Stimulated activated CD4-positive, alpha-beta T cell treated with anti-CD3 and anti-CD28 coated beads, Interleukin-1b, Interleukin-23, amount 100 ng/mL, for 48 hours (primary cell): ENCODE results near the gene EIF4G3.
"Not testable (repeated sequence)": the region's sequence is repeated elsewhere in the genome, so short reads cannot be mapped to it uniquely, and the experiment has no call there.

Experiments used
- DNase-seq: peaks from one replicate; pipeline ENCODE4 v3.0.0-alpha.2; 2020

EIF4G3 gene

GRCh38 chr1:21182181-21182731 is 5.6 kb upstream of the EIF4G3 start:
- DNase-seq = no peak

GRCh38 chr1:21178271-21178670 is 1.6 kb upstream of the EIF4G3 start:
- not testable (repeated sequence) for DNase-seq

- peak; percentile 28 for DNase-seq
Measured at GRCh38 chr1:21175670-21176581, 771 bp downstream of the EIF4G3 start.

- peak; percentile 14 for DNase-seq
Measured at GRCh38 chr1:21175324-21175669, 1.4 kb downstream of the EIF4G3 start.

- no peak for DNase-seq
Measured at GRCh38 chr1:21174654-21175323, 1.9 kb downstream of the EIF4G3 start.

GRCh38 chr1:21174230-21174629 is 2.5 kb downstream of the EIF4G3 start:
- DNase-seq = no peak

- not testable (repeated sequence) for DNase-seq
Measured at GRCh38 chr1:21173096-21173495, 3.6 kb downstream of the EIF4G3 start.

GRCh38 chr1:21170837-21171236 is 5.9 kb downstream of the EIF4G3 start:
- DNase-seq = not testable (repeated sequence)

GRCh38 chr1:21168444-21168843 is 8.3 kb downstream of the EIF4G3 start:
- DNase-seq = no peak

GRCh38 chr1:21165646-21166045 is 11.1 kb downstream of the EIF4G3 start:
- DNase-seq = no peak

- no peak for DNase-seq
Measured at GRCh38 chr1:21165076-21165475, 11.6 kb downstream of the EIF4G3 start.

GRCh38 chr1:21164266-21164665 is 12.4 kb downstream of the EIF4G3 start:
- DNase-seq = no peak

- DNase-seq = no peak
Measured at GRCh38 chr1:21162740-21163464, 13.8 kb downstream of the EIF4G3 start.

GRCh38 chr1:21161842-21162241 is 14.9 kb downstream of the EIF4G3 start:
- DNase-seq = no peak

GRCh38 chr1:21160263-21160796 is 16.4 kb downstream of the EIF4G3 start:
- DNase-seq = no peak

GRCh38 chr1:21157868-21158267 is 18.8 kb downstream of the EIF4G3 start:
- DNase-seq = no peak

- no peak for DNase-seq
Measured at GRCh38 chr1:21157054-21157453, 19.6 kb downstream of the EIF4G3 start.

- DNase-seq = no peak
Measured at GRCh38 chr1:21156019-21156418, 20.7 kb downstream of the EIF4G3 start.

- no peak for DNase-seq
Measured at GRCh38 chr1:21154717-21155116, 22.0 kb downstream of the EIF4G3 start.

- DNase-seq = no peak
Measured at GRCh38 chr1:21153388-21153787, 23.3 kb downstream of the EIF4G3 start.

GRCh38 chr1:21152423-21153100 is 24.1 kb downstream of the EIF4G3 start:
- DNase-seq = no peak

GRCh38 chr1:21149855-21150432 is 26.8 kb downstream of the EIF4G3 start:
- no peak for DNase-seq
